Hematopoietic multipotent progenitor cell treated with erythropoietin and hydrocortisone succinate and interleukin-3 and kit ligand, for 8 days (in vitro differentiated cells): ENCODE results near the gene TPRG1.

Experiments used
- DNase-seq: peaks from one replicate; pipeline ENCODE4 v3.0.0-alpha.2; 2015

The TPRG1 gene, protein sequence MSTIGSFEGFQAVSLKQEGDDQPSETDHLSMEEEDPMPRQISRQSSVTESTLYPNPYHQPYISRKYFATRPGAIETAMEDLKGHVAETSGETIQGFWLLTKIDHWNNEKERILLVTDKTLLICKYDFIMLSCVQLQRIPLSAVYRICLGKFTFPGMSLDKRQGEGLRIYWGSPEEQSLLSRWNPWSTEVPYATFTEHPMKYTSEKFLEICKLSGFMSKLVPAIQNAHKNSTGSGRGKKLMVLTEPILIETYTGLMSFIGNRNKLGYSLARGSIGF

DNA sequence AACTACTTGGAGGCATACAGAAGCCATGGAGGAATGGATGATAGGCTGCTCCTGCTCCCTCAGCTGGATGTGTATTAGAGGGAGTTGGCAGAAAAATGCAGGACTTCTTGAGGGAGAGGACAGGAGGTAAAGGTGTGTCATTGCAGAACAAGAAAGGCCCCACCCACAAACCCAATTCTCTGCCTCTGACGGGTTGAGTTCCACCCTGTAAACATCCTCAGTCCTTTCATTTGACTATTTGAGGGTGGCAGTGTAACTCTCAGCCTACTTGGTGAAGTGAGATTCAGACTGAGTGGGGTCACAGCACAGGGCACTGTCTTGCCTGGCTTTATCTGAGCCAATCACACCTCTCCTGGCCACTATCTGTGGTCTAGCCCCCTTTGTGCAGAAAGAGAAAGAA is at the start of gene TPRG1:
TSS of gene TPRG1 (plus strand) at position 265 of the 400 bp plus-strand sequence. CDS start 35,414 bp downstream, outside the sequence.
- DNase-seq, result no peak

DNA sequence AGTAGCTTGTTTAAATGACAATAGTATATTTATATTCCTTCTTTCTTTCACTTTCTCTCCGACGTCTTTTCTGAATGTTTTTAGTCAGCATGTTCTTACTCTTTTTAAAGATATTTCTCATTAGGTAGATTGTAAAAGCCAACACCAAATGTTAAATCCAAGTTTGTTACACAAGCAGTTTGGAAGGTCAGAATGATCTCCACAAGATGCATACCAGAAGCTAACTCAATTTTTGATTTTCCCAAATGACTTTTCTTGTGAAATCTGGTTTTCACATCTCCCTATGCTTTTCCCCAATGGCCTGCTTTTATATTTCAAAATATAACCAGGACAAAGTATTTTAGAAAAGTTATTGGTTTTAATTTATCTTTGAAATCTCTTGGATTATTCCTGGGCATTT is 49.7 kb upstream of the TPRG1 start:
- DNase-seq, result no peak

DNA sequence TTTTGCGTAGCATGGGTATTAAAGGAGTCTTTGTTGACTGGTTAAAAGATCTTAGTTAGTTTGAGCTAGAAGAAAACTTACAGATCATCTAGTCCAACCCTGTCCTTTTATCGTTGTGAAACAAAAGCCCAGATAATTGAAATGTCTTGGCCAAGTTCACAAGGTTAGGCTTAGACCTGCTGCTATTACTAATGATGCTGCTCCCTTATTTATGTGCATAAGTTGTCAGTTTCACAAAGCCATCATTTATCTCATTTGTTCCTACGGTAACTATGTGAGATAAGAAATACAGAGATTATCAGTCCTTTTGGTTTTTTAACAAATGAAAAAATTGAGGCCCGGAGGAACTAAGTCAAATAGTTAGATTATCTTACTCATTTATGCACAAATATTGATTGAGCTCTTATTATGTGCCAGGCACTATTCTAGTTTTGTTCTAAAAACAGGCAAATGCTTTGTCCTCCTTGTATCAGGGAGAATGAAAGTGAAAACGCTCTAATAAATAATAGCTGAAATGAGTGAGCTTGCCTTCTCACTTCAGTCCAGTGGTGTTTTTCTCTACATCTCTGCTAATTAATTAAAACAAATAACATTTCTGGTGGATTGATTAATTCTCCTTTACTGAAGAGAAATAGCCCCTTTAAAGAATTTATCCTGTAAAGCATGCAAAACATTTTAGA is 49.1 kb upstream of the TPRG1 start:
- DNase-seq, result no peak

GRCh38 chr3:189123595-189124387 is 48.0 kb upstream of the TPRG1 start:
- no peak for DNase-seq

- peak; percentile 63 for DNase-seq
These were observed 39.5 kb upstream of the TPRG1 start for GRCh38 chr3:189132231-189132671.

DNA sequence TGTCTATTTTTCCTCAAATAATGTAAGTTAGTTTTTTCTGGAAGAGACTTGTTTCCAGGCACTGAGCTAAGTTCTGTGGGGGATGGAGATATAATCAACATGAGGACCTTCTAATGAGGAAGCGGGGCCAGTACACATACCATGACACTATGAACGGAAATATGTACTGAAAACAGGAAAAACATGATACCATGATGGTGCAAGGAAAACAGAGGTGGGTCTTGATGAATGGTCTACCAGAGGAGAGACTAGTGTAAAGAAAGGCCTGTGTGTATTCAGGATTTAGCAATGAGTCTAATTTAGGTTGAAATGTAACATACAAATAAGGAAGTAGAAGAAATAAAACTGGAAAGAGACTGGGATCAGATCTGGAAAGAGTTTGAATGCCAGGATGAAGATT is 38.9 kb upstream of the TPRG1 start:
- no peak for DNase-seq

- no peak for DNase-seq
These were observed 38.0 kb upstream of the TPRG1 start for GRCh38 chr3:189133768-189134167.

- no peak for DNase-seq
These were observed 34.4 kb upstream of the TPRG1 start for GRCh38 chr3:189137416-189137815.

GRCh38 chr3:189138901-189139610 is 32.7 kb upstream of the TPRG1 start:
- DNase-seq, result no peak

- DNase-seq, result no peak
These were observed 32.2 kb upstream of the TPRG1 start for GRCh38 chr3:189139611-189139940.

- DNase-seq, result no peak
These were observed 29.2 kb upstream of the TPRG1 start for GRCh38 chr3:189142527-189142926.

GRCh38 chr3:189143321-189143720 is 28.4 kb upstream of the TPRG1 start:
- DNase-seq, result no peak

DNA sequence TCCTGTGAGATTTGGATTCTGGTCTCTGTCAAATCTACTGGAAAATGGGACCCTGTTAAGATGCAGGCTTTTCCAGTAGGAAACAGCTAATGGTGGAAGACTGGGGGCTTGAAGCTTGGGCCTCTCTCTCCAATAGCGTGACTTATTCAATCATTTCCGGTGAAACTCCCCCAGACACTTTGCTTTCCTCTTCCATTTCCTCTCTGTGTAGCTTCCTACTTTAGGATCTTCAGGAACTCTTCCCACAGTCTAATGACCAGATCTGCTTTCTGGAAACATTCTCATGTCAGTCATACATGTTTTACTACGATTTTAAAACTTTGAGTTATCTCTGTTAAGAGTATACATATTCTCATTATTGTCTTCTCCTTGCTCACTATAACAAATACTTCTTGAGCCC is 28.0 kb upstream of the TPRG1 start:
- no peak for DNase-seq

- DNase-seq, result peak; percentile 23
These were observed 27.1 kb upstream of the TPRG1 start for GRCh38 chr3:189144645-189145044.

DNA sequence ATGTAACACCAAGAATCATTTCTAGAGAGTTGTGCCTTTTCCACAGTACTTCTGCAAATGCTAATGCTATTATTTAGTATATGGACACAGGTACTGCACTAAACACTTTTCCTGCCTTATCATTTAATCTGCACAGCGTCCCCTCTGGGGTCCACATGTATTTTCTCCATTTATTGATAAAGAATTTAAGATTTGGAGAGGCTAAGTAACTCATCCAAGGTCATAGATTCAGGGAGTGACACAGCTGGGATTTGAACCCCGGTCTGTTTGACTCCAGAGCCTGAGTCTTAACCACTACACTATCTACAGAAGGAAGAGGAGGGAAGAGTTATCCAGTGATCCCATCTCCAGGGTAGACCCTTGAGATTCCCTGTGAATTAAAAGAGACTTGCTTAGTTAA is 24.9 kb upstream of the TPRG1 start:
- no peak for DNase-seq

GRCh38 chr3:189148081-189148507 is 23.7 kb upstream of the TPRG1 start:
- DNase-seq, result peak; percentile 62

- DNase-seq, result no peak
These were observed 22.6 kb upstream of the TPRG1 start for GRCh38 chr3:189149203-189149602.

GRCh38 chr3:189157232-189158007 is 14.4 kb upstream of the TPRG1 start:
- no peak for DNase-seq

DNA sequence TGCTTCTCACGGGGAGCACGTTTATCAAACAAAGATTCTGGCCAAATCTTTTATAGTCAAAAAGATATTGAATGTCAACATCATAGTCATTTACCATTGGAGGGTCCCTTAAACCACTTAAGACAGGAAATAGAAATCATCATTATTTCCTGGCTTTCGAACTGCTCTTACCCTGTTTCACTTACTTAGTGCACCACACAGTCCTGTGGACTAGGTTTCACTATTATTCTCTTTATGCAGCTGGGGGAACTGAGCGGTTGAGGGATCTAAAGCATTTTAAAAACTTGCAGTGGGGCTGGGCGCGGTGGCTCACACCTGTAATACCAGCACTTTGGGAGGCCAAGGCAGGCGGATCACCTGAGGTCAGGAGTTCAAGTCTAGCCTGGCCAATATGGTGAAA is 13.7 kb upstream of the TPRG1 start:
- no peak for DNase-seq

DNA sequence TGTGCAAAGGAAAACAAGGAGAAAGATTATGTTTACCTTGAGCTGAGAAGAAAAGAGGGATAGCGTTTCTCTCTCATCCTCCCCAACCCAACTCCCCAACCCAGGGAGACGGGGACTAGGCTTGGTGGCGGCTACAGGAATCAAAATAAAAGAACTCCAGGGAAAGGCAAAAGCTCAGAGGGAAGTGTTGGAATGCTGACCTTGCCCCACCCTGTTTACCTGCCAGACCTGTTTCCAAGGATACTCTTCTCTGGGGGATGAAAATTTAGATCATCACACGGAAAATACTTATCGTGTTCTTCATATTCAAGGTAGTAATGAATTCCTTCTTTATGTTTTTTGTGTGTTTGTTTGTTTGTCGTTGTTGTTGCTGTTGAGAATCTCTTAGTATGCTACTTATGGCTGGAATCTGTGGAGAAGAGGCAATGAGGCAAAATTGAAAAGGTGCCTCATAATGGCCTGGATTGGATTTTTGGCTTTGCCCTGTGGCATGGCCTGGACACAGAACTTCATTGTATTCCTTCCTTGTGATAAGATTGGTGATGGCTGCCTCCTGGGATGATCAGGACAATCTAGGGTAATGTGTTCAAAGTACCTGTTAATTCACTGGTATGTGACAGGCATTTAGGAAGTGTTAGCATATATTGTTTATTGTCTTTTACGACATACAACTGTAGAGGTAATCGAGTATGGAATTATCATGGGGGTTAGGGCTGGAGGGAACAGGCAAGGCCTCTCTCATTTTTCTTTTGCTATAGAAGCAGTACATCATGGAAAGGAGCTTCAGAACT is 11.1 kb upstream of the TPRG1 start:
- no peak for DNase-seq

DNA sequence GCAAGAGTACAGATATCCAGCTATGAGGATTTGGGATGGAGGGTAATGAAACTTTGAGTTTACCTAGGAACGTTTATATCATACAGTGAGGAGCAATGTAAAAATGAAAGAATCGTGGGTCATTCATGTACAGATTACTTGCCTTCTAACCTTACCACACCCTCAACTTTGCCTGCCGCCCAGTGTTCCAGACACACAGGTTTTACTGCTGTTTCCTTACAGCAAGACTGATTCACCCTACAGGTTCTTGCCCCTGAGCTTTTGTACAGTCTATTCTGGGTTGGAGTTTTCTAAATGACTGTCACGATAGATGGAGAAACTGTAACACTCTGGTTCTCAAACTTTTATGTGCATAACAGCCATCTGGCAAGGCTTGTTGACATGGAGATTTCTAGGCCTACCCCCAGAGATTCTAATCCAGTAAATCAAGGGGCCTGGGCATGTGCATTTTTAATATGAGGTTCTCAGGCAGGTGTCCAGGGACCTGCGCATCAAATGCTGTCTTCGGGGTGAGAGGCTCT is 6.6 kb upstream of the TPRG1 start:
- no peak for DNase-seq
